Kidney tubule cell (primary cell): ENCODE data around the gene LAYN.
A peak's percentile ranks its signal among the peaks of the same experiment; 100 is the strongest.

ENCODE experiments used
- DNase-seq: peaks from one replicate; pipeline ENCODE4 v3.0.0-alpha.2; 2018; ENCODE audit warnings: low spot score

The LAYN gene

GRCh38 chr11:111540114-111540936 lies at the start of gene LAYN:
Gene LAYN (plus strand): TSS chr11:111540720. CDS start chr11:111540844, 124 bp downstream.
- peak; percentile 65 for DNase-seq

- no peak for DNase-seq
Observed at GRCh38 chr11:111494040-111494439, 46.5 kb upstream of the LAYN start.

GRCh38 chr11:111499483-111499882 lies 41.0 kb upstream of the LAYN start:
- DNase-seq = no peak

GRCh38 chr11:111500481-111500880 lies 40.0 kb upstream of the LAYN start:
- no peak for DNase-seq

GRCh38 chr11:111502611-111503010 lies 37.9 kb upstream of the LAYN start:
- no peak for DNase-seq

- no peak for DNase-seq
Observed at GRCh38 chr11:111510311-111510710, 30.2 kb upstream of the LAYN start.

GRCh38 chr11:111512296-111513239 lies 28.0 kb upstream of the LAYN start, which contains the start of gene BTG4:
Gene BTG4 (minus strand): TSS chr11:111512386. CDS start chr11:111498776, 13,610 bp downstream.
- DNase-seq = peak; percentile 30

- peak; percentile 29 for DNase-seq
Observed at GRCh38 chr11:111513240-111513605, 27.3 kb upstream of the LAYN start.

GRCh38 chr11:111514216-111515031 lies 26.1 kb upstream of the LAYN start, which contains the start of gene HOATZ:
Gene HOATZ (plus strand): TSS chr11:111514778. CDS start chr11:111514785, 7 bp downstream.
- DNase-seq = no peak

GRCh38 chr11:111515591-111515990 lies 24.9 kb upstream of the LAYN start:
- no peak for DNase-seq

- DNase-seq = no peak
Observed at GRCh38 chr11:111518668-111519067, 21.9 kb upstream of the LAYN start.

GRCh38 chr11:111520560-111520959 lies 20.0 kb upstream of the LAYN start:
- DNase-seq = peak; percentile 91

GRCh38 chr11:111521135-111521534 lies 19.4 kb upstream of the LAYN start:
- peak; percentile 65 for DNase-seq

- no peak for DNase-seq
Observed at GRCh38 chr11:111522426-111522825, 18.1 kb upstream of the LAYN start.

GRCh38 chr11:111523343-111523742 lies 17.2 kb upstream of the LAYN start:
- DNase-seq = no peak

- peak; percentile 51 for DNase-seq
Observed at GRCh38 chr11:111524056-111524455, 16.5 kb upstream of the LAYN start.

GRCh38 chr11:111525456-111525855 lies 15.1 kb upstream of the LAYN start:
- DNase-seq = no peak

- DNase-seq = peak; percentile 93
Observed at GRCh38 chr11:111526501-111526900, 14.0 kb upstream of the LAYN start.

- DNase-seq = no peak
Observed at GRCh38 chr11:111527279-111527678, 13.2 kb upstream of the LAYN start.

GRCh38 chr11:111528557-111528956 lies 12.0 kb upstream of the LAYN start:
- DNase-seq = peak; percentile 41

GRCh38 chr11:111530091-111530490 lies 10.4 kb upstream of the LAYN start:
- DNase-seq = no peak

GRCh38 chr11:111531136-111531535 lies 9.4 kb upstream of the LAYN start:
- peak; percentile 70 for DNase-seq
